ACC112 (cell line): ENCODE measurements around the gene SCYGR4.

Experiments
- H2AFZ ChIP-seq: fragments of 200-600 bp; sonication (generic); one replicate; pipeline ENCODE4 v1.6.0; 2017; ENCODE audit warnings: antibody characterized with exemption, low read length; ENCODE audit not compliant: unreplicated experiment
- H3K27ac ChIP-seq: fragments of 200-600 bp; sonication (generic); 2 replicates; pipeline ENCODE4 v1.5.1; 2014; ENCODE audit warnings: low read depth, mild to moderate bottlenecking, antibody characterized with exemption, low read length, moderate library complexity
- H3K27me3 ChIP-seq: fragments of 200-600 bp; sonication (generic); 2 replicates; pipeline ENCODE4 v1.6.1; 2014; ENCODE audit warnings: mild to moderate bottlenecking, antibody characterized with exemption, low read length, moderate library complexity, mixed read lengths; ENCODE audit not compliant: insufficient read depth
- H3K36me3 ChIP-seq: fragments of 200-600 bp; sonication (generic); 2 replicates; pipeline ENCODE4 v1.6.1; 2016; ENCODE audit warnings: mild to moderate bottlenecking, antibody characterized with exemption, low read length, moderate library complexity, mixed read lengths; ENCODE audit not compliant: insufficient read depth
- H3K4me1 ChIP-seq: fragments of 200-600 bp; sonication (generic); one replicate; pipeline ENCODE4 v1.6.1; 2016; ENCODE audit warnings: low read length, mixed read lengths; ENCODE audit not compliant: insufficient read depth, unreplicated experiment, control insufficient read depth
- H3K4me3 ChIP-seq: fragments of 200-600 bp; sonication (generic); 2 replicates; pipeline ENCODE4 v1.5.1; 2014; ENCODE audit warnings: mild to moderate bottlenecking, low read depth, low read length
- H3K79me2 ChIP-seq: fragments of 200-600 bp; sonication (generic); one replicate; pipeline ENCODE4 v1.6.0; 2016; ENCODE audit warnings: low read length; ENCODE audit not compliant: control insufficient read depth, unreplicated experiment, insufficient read depth

SCYGR4 gene

DNA sequence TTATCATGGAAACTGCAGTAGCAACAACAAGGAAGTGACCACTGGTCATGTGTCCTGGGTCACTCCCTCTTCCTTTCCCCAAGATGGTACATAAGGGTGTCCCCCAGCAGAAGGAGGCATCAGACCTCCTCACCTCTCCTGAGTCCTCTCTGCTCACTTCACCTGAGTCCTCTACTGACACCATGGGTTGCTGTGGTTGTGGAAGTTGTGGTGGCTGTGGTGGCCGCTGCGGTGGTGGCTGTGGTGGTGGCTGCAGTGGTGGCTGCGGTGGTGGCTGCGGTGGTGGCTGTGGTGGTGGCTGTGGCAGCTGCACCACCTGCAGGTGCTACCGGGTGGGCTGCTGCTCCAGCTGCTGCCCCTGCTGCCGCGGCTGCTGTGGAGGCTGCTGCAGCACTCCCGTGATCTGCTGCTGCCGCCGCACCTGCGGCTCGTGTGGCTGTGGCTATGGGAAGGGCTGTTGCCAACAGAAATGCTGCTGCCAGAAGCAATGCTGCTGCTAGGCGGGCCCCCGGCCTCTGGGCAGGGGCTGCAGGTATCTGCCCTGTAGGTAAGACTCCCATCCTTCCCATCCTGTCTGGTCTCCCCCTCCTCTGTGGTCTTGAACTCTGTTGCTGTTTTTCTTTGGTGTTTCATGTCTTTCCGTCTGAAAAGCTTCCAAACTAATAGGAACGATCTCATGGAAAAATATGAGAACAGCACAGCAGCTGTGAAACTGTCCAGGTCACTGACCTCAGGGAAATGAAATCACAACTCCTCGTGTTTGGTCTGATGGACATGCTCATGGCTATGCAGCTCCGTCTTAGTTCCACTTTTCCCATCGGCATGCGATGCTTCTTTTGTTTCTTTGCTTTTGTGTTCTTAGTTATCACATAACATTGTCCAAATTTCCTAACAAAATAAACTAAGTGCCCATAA is at the start of gene SCYGR4:
TSS of gene SCYGR4 (plus strand) at position 183 of the 915 bp plus-strand sequence. CDS start at position 183, 0 bp downstream.
- H3K27ac ChIP-seq, result no peak within 1 kb of the TSS
- no peak within 1 kb of the TSS for H3K4me3 ChIP-seq
- H2AFZ ChIP-seq, result no peak within 1 kb of the TSS

GRCh38 chr2:227568852-227569169 is 48.5 kb upstream of the SCYGR4 start:
- no peak overlapping the region for H3K4me3 ChIP-seq
- no peaks in the 10 kb centered on the region for H3K36me3 ChIP-seq
- H2AFZ ChIP-seq, result no peak overlapping the region
- H3K27me3 ChIP-seq, result no peaks in the 10 kb centered on the region
- H3K27ac ChIP-seq, result no peak overlapping the region
- no peaks in the 10 kb centered on the region for H3K79me2 ChIP-seq
- no peaks in the 10 kb centered on the region for H3K4me1 ChIP-seq

More for the DNA sequence above, at the start of gene SCYGR4:
- Histone ChIP-seq H3K79me2 (no peaks in the 10 kb centered on the region), H3K36me3 (0 out of 2 replicates have a peak, but pooled peaks cover 5% of the 10 kb centered on the region), H3K4me1 (no peaks in the 10 kb centered on the region), H3K27me3 (no peaks in the 10 kb centered on the region)

- no peaks in the 10 kb centered on the region for H3K27me3 ChIP-seq
- H3K79me2 ChIP-seq, result no peaks in the 10 kb centered on the region
- H3K4me3 ChIP-seq, result no peak overlapping the region
- H2AFZ ChIP-seq, result no peak overlapping the region
- H3K27ac ChIP-seq, result no peak overlapping the region
- H3K36me3 ChIP-seq, result no peaks in the 10 kb centered on the region
- H3K4me1 ChIP-seq, result no peaks in the 10 kb centered on the region
Observed at GRCh38 chr2:227570615-227571014, 46.7 kb upstream of the SCYGR4 start.

DNA sequence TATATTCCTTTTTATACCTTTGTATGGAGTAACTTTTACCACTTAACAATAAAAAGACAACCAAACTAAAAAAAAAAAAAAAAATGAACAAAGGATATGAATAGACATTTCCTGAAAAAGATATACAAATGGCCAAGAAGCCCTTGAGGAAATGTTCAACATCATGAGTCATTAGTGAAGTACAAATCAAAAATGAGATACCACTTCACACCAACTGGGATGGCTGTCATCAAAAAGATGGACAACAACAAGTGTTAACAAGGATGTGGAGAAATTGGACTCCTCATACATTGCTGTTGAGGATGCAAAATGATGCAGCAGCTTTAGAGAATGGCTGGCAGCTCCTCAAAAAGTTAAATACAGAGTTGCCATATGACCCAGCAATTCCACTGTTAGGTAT is 41.2 kb upstream of the SCYGR4 start:
- no peaks in the 10 kb centered on the region for H3K36me3 ChIP-seq
- H3K27me3 ChIP-seq, result no peaks in the 10 kb centered on the region
- no peaks in the 10 kb centered on the region for H3K4me1 ChIP-seq
- no peaks in the 10 kb centered on the region for H3K79me2 ChIP-seq
- no peak overlapping the region for H2AFZ ChIP-seq
- H3K27ac ChIP-seq, result no peak overlapping the region
- H3K4me3 ChIP-seq, result no peak overlapping the region

DNA sequence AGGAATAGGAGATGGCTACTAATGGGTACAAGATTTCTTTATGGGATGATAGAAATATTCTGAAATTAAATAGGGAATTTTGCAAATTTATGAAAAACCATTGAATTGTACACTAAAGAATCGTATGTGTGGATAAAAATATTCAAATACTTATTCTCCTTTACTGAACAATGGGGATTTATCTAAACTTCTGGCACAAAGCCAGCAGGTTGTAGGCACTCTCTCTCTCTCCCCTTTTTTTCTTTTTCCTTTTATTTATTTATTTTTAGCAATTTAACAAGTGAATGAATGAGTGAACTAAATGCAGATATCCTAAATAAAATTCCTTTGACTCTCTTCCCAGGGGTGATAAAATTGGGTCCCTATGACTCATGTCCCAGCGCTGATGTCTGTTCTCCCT is 40.5 kb upstream of the SCYGR4 start:
- Histone ChIP-seq H3K27ac (no peak overlapping the region), H3K4me3 (no peak overlapping the region), H3K27me3 (no peaks in the 10 kb centered on the region), H3K79me2 (no peaks in the 10 kb centered on the region), H3K4me1 (no peaks in the 10 kb centered on the region), H2AFZ (no peak overlapping the region), H3K36me3 (no peaks in the 10 kb centered on the region)

GRCh38 chr2:227577555-227577954 is 39.7 kb upstream of the SCYGR4 start:
- H3K27ac ChIP-seq, result no peak overlapping the region
- no peak overlapping the region for H2AFZ ChIP-seq
- H3K79me2 ChIP-seq, result no peaks in the 10 kb centered on the region

GRCh38 chr2:227578642-227579041 is 38.7 kb upstream of the SCYGR4 start:
- Histone ChIP-seq H3K36me3 (no peaks in the 10 kb centered on the region), H2AFZ (no peak overlapping the region), H3K4me1 (no peaks in the 10 kb centered on the region), H3K4me3 (no peak overlapping the region), H3K79me2 (no peaks in the 10 kb centered on the region), H3K27ac (no peak overlapping the region), H3K27me3 (no peaks in the 10 kb centered on the region)

More at GRCh38 chr2:227577555-227577954, 39.7 kb upstream of the SCYGR4 start:
- H3K36me3 ChIP-seq, result no peaks in the 10 kb centered on the region
- H3K4me1 ChIP-seq, result no peaks in the 10 kb centered on the region
- no peaks in the 10 kb centered on the region for H3K27me3 ChIP-seq
- H3K4me3 ChIP-seq, result no peak overlapping the region

GRCh38 chr2:227579791-227580190 is 37.5 kb upstream of the SCYGR4 start:
- Histone ChIP-seq H2AFZ (no peak overlapping the region), H3K36me3 (no peaks in the 10 kb centered on the region), H3K27me3 (no peaks in the 10 kb centered on the region), H3K4me3 (no peak overlapping the region), H3K79me2 (no peaks in the 10 kb centered on the region), H3K4me1 (no peaks in the 10 kb centered on the region), H3K27ac (no peak overlapping the region)

DNA sequence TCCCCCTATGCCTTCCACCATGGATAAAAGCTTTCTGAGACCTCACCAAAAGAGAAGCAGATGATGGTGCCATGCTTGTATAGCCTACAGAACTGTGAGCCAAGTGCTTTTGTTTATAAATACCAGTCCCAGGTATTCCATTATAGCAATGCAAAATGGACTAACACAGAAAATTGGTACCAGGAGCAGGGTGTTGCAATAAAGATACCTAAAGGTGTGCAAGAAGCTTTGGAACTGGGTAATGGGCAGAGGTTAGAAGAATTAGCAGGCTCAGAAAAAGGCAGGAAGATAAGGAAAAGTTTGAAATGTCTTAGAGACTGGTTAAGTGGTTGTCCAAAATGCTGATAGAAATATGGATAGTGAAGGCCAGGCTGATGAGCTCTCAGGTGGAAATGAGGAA is 34.9 kb upstream of the SCYGR4 start:
- no peaks in the 10 kb centered on the region for H3K36me3 ChIP-seq

GRCh38 chr2:227592694-227593387 is 24.5 kb upstream of the SCYGR4 start:
- no peak overlapping the region for H3K27ac ChIP-seq
- H3K79me2 ChIP-seq, result no peaks in the 10 kb centered on the region
- no peaks in the 10 kb centered on the region for H3K27me3 ChIP-seq
- peaks cover under 1% of the 10 kb centered on the region for H3K4me1 ChIP-seq
- no peak overlapping the region for H2AFZ ChIP-seq
- H3K36me3 ChIP-seq, result no peaks in the 10 kb centered on the region
- no peak overlapping the region for H3K4me3 ChIP-seq

More for the DNA sequence above, 34.9 kb upstream of the SCYGR4 start:
- Histone ChIP-seq H3K4me1 (no peaks in the 10 kb centered on the region), H3K4me3 (no peak overlapping the region), H3K27me3 (no peaks in the 10 kb centered on the region), H2AFZ (no peak overlapping the region), H3K79me2 (no peaks in the 10 kb centered on the region), H3K27ac (no peak overlapping the region)

DNA sequence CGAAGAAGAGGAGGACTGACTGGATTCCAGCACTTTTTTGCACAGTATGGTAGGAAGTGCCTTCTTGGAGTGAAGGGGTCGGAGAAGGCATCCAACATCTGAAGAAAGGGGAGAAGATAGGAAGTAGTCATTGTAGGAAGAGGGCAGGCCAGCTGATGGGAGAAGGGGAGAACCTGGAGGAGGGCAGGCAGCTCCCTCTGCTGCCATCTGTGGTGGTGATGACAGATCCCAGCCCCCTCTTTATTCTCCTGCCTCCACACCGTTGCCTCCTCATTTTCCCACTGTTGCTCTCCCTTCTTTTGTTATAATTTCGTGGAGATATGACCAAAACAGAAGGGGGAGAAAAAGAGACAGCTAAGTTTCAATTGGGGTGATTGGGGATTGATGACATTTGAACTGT is 21.5 kb upstream of the SCYGR4 start:
- no peak overlapping the region for H3K4me3 ChIP-seq
- peaks cover 8% of the 10 kb centered on the region for H3K4me1 ChIP-seq
- no peaks in the 10 kb centered on the region for H3K27me3 ChIP-seq
- no peak overlapping the region for H2AFZ ChIP-seq
- no peaks in the 10 kb centered on the region for H3K79me2 ChIP-seq
- H3K36me3 ChIP-seq, result no peaks in the 10 kb centered on the region
- no peak overlapping the region for H3K27ac ChIP-seq
